Keratinocyte (primary cell): ENCODE data around the gene DMXL1. TPM values are rescaled to one million over a fixed set of nuclear protein-coding genes. Genes with fewer than 3 reads are reported as not detected.

Source experiments
- DNase-seq: peaks from one replicate; pipeline ENCODE4 v3.0.0-alpha.2; 2011; ENCODE audit warnings: low read depth, missing footprints, low spot score
- FAIRE-seq: peaks from 2 replicates; lab custom pipeline; 2011; peaks lifted over from hg19 to GRCh38; lab: Jason Lieb, UNC
- H2AFZ ChIP-seq: 2 replicates; pipeline ENCODE4 v1.6.0; 2012; ENCODE audit warnings: low read length, control low read depth, inconsistent platforms; ENCODE audit not compliant: control insufficient read depth
- H3K27ac ChIP-seq: 2 replicates; pipeline ENCODE4 v1.5.1; 2011; ENCODE audit warnings: low read length; ENCODE audit not compliant: control insufficient read depth, insufficient read depth
- H3K27me3 ChIP-seq: 3 replicates; pipeline ENCODE4 v1.6.0; 2011; ENCODE audit warnings: low read length; ENCODE audit not compliant: control insufficient read depth, insufficient read depth; ENCODE audit errors: extremely low read depth
- H3K36me3 ChIP-seq, 2 experiments: 2 replicates in 1 of 2; 3 replicates in 1 of 2; pipeline ENCODE4 v1.5.1; 2011; ENCODE audit warnings: low read length in 2 of 2, mild to moderate bottlenecking in 1 of 2; ENCODE audit not compliant: control insufficient read depth in 2 of 2, insufficient read depth in 2 of 2; ENCODE audit errors: extremely low read depth in 1 of 2
- H3K4me1 ChIP-seq: 3 replicates; pipeline ENCODE4 v1.5.1; 2011; ENCODE audit warnings: low read length; ENCODE audit not compliant: control insufficient read depth, insufficient read depth; ENCODE audit errors: extremely low read depth
- H3K4me2 ChIP-seq: 3 replicates; pipeline ENCODE4 v1.6.0; 2011; ENCODE audit warnings: low read depth, low read length; ENCODE audit not compliant: control insufficient read depth, insufficient read depth; ENCODE audit errors: extremely low read depth
- H3K4me3 ChIP-seq, 3 experiments: fragments of 200-600 bp in 1 of 3; sonication (generic) in 1 of 3; 2 replicates in 2 of 3; 3 replicates in 1 of 3; pipeline ENCODE4 v1.5.1; 2011 to 2016; ENCODE audit warnings: low read length in 3 of 3, mild to moderate bottlenecking in 3 of 3, control low read depth in 2 of 3, inconsistent platforms in 1 of 3, low read depth in 1 of 3, mixed read lengths in 1 of 3, mixed run types in 1 of 3, moderate library complexity in 1 of 3; ENCODE audit not compliant: control insufficient read depth in 2 of 3, insufficient read depth in 2 of 3; ENCODE audit errors: extremely low read depth in 1 of 3
- H3K79me2 ChIP-seq: 2 replicates; pipeline ENCODE4 v1.6.0; 2012; ENCODE audit warnings: low read length; ENCODE audit not compliant: control insufficient read depth, insufficient read depth
- H3K9ac ChIP-seq: 3 replicates; pipeline ENCODE4 v1.6.0; 2011; ENCODE audit warnings: low read length; ENCODE audit not compliant: control insufficient read depth, insufficient read depth; ENCODE audit errors: extremely low read depth
- H3K9me1 ChIP-seq: 3 replicates; pipeline ENCODE4 v1.6.0; 2011; ENCODE audit warnings: low read length; ENCODE audit not compliant: control insufficient read depth, insufficient read depth; ENCODE audit errors: extremely low read depth
- H3K9me3 ChIP-seq: 2 replicates; pipeline ENCODE4 v1.5.1; 2012; ENCODE audit warnings: low read depth, low read length; ENCODE audit not compliant: control insufficient read depth
- H4K20me1 ChIP-seq: 3 replicates; pipeline ENCODE4 v1.6.0; 2011; ENCODE audit warnings: low read length; ENCODE audit not compliant: control insufficient read depth, insufficient read depth; ENCODE audit errors: extremely low read depth
- CTCF ChIP-seq, 3 experiments: IDR thresholded peaks in 1 of 3; conservative IDR thresholded peaks in 1 of 3; optimal IDR thresholded peaks in 1 of 3; 2 replicates in 2 of 3; 3 replicates in 1 of 3; pipeline versions ENCODE3 to v1.5.1; 2011; ENCODE audit warnings: low read length in 3 of 3, mild to moderate bottlenecking in 3 of 3, moderate library complexity in 2 of 3, control low read depth in 1 of 3, inconsistent platforms in 1 of 3; ENCODE audit not compliant: insufficient read depth in 2 of 3; ENCODE audit errors: extremely low read depth in 1 of 3
- EZH2 ChIP-seq: IDR thresholded peaks from one replicate; pipeline ENCODE4 v1.6.1; 2012; ENCODE audit warnings: inconsistent platforms, mild to moderate bottlenecking, low read length, moderate library complexity
- dilution Hi-C: fragments of 300-500 bp; cut with MboI; formaldehyde crosslinking; loops from one replicate; pipeline ENCODE4 v1.7.0; 2020; ENCODE audit warnings: low sequenced_read_pairs; ENCODE audit not compliant: extremely low pct_ligation_motif_present
- polyA plus RNA-seq, 5 experiments: library from polyadenylated mRNA; depleted of rRNA in 3 of 5; stranded (reverse) in 3 of 5; stranded (forward) in 1 of 5; unstranded in 1 of 5; fragments of >200 nt; gene quantifications; 1 replicate in 1 of 5; 2 replicates in 3 of 5; 3 replicates in 1 of 5; pipeline versions ENCODE4 v1.2.1 to v1.2.3, GENCODE V29; 2011 to 2012; ENCODE audit warnings: missing spikeins in 2 of 5, low read depth in 1 of 5, low replicate concordance in 1 of 5

The DMXL1 gene
- polyA plus RNA-seq, 1 donor (not counting 4 experiments of a cell fraction or from before 2014, with no cell fraction given), result 13.1 TPM

GRCh38 chr5:119275601-119276173, 204.8 kb downstream of the DMXL1 start:
- Histone ChIP-seq H3K79me2 (peaks cover 6% of the 10 kb centered on the region), H3K27me3 (no peaks in the 10 kb centered on the region), H3K4me3 (peak overlapping the region in 1 of 3 experiments; percentile 31), H3K27ac (peak overlapping the region; percentile 95), H3K4me2 (peak overlapping the region; percentile 85), H3K9me1 (no peaks in the 10 kb centered on the region), H3K4me1 (peaks cover 39% of the 10 kb centered on the region), H3K9ac (peak overlapping the region; percentile 46), H3K9me3 (no peaks in the 10 kb centered on the region), H4K20me1 (peaks cover 2% of the 10 kb centered on the region), H2AFZ (peak overlapping the region; percentile 20), H3K36me3 (no peaks in the 10 kb centered on the region)
- TF ChIP-seq EZH2, result no peak
- TF ChIP-seq CTCF (optimal IDR thresholded peaks at IDR 0.05 in 1 of 3, IDR thresholded peaks at IDR 0.05 in 1 of 3, conservative IDR thresholded peaks at IDR 0.05 in 1 of 3; ENCODE audit: extremely low read depth in 1 of 3, insufficient read depth in 2 of 3, low read length in 3 of 3), result no peak
- FAIRE-seq (no peak), DNase-seq (no peak)
- dilution Hi-C loops, result no loop called here

DNA sequence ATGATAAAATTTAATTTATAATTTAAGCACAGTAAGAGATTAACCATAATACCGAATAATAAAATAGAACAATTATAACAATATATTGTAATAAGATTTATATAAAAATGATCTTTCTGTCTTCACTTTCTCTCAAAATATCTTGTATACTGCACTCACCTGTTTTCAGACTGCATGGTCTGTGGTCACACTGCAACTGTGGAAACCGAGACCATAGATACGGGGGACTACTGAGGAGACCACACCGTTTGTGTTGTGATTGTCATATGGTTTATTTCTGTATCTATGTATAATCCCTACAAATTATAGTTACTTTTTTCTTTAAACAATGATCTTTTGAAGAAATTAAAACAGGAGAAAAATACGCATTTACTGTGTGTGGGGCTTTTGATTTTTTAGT, 206.1 kb downstream of the DMXL1 start:
- peaks cover 39% of the 10 kb centered on the region for H3K4me1 ChIP-seq
- no peaks in the 10 kb centered on the region for H3K27me3 ChIP-seq
- H2AFZ ChIP-seq, result no peak overlapping the region
- peaks cover 2% of the 10 kb centered on the region for H4K20me1 ChIP-seq
- DNase-seq (no peak), FAIRE-seq (no peak)
- no peak overlapping the region for H3K27ac ChIP-seq
- no peaks in the 10 kb centered on the region for H3K9me1 ChIP-seq
- H3K36me3 ChIP-seq, result no peaks in the 10 kb centered on the region
- no peak overlapping the region for H3K4me3 ChIP-seq
- H3K79me2 ChIP-seq, result peaks cover 6% of the 10 kb centered on the region
- no peaks in the 10 kb centered on the region for H3K9me3 ChIP-seq
- TF ChIP-seq CTCF (optimal IDR thresholded peaks at IDR 0.05 in 1 of 3, IDR thresholded peaks at IDR 0.05 in 1 of 3, conservative IDR thresholded peaks at IDR 0.05 in 1 of 3; ENCODE audit: extremely low read depth in 1 of 3, insufficient read depth in 2 of 3, low read length in 3 of 3), result no peak
- TF ChIP-seq EZH2, result no peak
- no peak overlapping the region for H3K4me2 ChIP-seq
- no peak overlapping the region for H3K9ac ChIP-seq
- dilution Hi-C loops, result no loop called here
